ENCODE measurements around the gene STARD8.

Gene STARD8

DNA sequence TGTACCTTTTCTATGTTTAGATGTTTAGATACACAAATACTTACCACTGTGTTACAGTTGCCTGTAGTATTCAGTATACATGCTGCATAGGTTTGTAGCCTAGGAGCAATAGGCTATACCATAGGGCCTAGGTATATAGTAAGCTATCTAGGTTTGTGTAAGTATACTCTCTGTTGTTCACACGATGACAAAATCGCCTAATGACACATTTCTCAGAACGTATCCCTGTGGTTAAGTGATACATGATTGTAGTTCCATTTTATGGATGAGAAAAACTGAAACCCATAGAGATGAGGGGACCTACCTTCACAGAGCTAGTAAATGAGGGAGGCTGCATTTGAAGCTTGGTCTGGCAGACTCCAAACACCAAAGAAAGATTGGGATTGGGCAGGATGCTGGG is 102.0 kb downstream of the STARD8 start:
- no peak for DNase-seq (ENCODE audit: low read depth in 2 of 2)

DNA sequence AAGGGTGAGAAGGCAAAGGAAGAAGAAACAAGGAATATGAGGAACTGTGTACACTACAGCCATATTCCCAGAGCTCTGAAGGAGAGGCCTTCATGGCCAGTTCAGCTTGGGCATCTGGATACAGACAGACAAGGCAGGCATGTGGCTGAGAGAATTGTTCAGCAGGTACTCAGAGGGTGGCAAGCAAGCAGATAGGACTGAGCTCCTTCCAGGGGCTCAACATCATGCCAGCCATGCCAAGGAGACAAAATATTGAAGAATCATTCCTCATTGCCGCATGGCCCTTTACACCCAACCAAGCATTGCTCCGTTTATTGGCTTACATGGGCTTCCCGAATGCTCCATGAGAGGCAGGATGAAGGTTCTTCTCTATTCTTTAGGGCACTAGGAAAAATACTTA is 102.8 kb downstream of the STARD8 start:
- no peak for DNase-seq (ENCODE audit: low read depth in 2 of 2)

DNA sequence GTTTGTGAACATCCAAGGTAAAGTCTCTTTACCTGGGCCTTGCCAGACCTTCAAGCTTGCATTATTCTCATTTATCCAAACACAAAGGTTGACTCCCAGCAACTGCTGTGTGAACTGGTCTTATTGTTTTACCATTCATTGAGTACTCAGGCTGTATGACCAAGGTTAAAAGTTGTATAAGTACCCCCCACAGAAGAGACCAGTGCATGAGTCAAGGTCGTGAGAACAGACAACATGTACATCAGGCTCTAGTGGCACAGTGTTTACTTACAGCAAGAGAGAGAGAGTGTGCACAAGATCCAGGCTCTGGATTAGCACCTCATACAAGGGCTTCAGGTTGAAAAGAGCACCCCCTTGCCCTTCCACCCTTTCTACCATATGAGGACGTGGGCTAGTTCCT is 103.9 kb downstream of the STARD8 start:
- no peak for DNase-seq (ENCODE audit: low read depth in 2 of 2)

DNA sequence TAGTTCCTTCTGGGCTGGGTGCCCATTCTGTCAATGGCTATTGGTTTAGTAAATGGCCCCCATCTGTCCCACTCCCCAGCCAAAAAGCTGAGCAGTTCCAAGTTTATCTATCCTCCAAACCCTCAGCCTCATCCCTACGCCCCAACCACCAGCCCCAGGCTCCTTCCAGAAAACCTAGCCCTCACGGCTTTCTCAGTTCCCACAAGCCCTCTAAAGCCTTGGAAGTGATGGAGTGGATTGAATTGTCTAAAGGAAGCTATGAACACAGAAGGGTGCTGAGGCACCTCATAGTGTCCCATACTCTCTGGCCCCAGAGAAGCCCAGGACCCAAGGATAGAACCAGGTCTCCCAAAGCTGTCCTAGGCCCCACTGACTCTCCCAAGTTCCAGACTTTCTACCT is 105.8 kb downstream of the STARD8 start:
- no peak for DNase-seq (ENCODE audit: low read depth in 2 of 2)

DNA sequence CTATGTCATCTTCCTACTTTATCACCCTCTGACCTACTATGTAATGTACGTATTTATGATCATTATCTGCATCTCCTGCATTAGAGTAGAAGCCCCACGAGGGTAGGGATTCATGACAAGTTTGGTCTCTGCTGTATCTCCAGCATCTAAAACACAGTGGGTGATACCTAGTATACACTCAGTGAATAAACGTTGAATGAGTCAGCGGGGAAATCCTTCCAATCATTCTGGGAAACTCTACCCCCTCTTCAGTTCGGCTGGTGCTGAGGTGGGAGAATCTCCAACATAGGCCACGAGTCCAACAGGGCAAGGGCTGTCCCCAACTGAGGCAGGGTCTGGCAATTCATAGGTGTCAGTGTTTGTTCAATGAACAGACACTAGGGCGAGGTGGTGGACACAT is 106.9 kb downstream of the STARD8 start:
- DNase-seq (ENCODE audit: low read depth in 2 of 2): no peak

DNA sequence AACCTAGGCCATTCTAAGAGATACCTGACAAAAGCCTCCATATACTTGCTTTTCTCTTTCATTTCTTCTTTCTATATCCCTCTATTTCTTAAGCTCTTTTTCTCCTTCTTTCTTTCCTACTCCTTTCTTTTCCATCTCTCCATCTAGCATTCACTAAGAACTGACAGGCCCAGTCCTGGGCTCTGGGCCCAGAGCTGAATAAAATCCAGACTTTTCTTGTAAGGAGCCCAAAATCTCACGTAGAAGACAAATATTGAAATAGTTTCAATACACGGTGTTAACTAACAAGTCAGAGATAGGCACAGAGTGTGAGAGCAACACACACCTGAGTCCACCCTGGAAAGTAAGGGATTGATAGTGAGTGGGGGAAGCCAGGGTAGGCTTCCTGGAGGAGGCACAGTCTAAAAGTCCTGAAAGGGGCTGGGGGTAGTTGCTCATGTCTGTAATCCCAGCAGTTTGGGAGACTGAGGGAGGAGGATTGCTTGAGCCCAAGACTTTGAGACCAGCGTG is 108.2 kb downstream of the STARD8 start:
- no peak for DNase-seq (ENCODE audit: low read depth in 2 of 2)

DNA sequence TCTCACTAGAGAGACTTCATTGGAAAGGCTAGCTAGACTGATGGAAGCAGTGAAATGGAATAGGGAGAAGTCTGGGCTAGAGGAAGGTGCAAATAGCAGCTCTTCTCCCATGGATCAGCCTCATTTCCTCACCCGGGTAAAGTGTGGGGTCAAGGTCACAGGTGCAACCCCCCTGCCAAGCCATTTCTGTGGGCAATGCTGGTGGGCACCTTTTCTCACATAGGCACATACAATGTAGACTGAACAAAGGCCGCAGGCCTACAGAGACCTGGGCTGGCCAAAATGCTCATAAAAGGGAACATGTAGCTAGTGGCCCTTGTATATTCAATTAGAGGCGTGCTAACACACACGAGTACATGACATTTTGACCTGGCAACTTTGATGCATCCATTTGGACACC is 109.9 kb downstream of the STARD8 start:
- DNase-seq (ENCODE audit: low read depth in 2 of 2): no peak

DNA sequence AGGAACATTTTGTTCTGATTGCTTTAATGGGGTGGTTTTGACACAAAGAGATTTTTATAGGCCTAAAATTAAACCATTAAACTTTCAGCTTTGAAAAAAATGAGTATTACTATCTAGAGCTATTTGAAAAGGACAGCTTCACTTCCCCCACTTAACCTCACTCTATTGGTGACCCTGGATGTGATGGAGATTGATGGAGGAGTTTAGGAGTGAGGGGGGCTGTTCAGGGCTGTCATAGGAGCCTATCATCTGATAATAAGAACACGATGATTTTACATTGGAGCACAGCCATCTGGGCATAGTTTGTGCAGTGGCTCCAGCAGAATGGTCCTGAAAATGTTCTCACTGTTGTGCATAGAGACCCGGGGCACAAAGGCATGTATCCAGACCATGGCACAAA is 110.3 kb downstream of the STARD8 start:
- DNase-seq (ENCODE audit: low read depth in 2 of 2): no peak

DNA sequence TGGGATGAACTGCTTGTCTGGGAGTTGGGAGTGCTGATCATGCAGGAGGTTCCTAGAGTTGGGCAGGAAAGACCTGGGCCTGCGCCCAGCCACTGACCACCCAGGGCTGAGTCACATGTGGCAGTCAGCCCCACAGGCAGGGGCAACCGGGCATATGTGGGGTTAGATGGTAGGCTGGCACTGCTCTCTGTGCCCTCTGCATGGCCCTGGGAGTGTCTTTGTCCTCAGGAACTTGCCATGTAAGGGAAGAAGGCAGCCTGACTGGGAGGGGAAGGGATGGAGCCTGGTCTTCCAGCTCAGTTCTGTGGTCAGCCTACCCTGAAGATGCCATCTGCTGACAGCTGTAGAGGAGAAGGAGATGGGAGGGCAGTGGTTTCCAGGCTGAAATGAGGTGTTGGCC is 111.2 kb downstream of the STARD8 start:
- DNase-seq (ENCODE audit: low read depth in 2 of 2): no peak

DNA sequence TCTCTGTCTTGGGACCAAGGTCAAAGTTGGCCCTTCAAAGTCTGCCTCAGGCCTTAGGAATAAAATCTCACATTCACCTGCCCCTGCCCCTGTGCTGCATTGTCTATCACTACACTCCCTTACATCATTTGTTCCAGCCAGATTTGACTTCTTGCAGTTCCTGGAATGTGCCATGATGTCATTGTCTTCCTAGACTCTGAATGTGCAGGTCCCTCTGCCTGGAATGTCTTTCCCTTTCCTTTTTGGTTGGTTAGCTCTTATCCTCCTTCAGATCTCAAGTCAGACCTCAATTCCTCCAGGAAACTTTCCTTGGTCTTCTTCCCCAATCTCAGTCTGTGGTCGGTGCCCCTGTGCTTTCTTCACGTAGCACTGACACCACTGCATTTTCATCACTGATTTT is 113.6 kb downstream of the STARD8 start:
- no peak for DNase-seq (ENCODE audit: low read depth in 2 of 2)

DNA sequence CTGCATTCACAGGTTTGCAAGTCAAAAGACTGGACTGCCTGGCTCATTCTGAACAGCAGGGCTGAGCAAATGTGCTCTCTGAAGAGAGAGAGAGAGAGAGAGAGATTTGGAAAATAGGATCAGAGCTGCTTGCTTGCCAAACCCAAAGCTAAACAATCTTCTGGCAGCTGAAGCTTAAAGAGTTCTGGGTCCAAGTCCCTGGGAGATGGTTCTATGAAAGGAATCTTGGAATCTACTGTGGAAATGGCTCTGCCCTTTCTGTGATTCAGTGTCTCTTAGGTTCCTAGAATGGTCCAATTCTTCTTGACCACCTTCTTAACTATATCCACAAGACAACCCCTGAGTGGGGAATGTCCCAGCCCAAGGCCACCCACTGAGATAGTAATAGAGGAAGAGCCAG is 115.3 kb downstream of the STARD8 start:
- no peak for DNase-seq (ENCODE audit: low read depth in 2 of 2)

DNA sequence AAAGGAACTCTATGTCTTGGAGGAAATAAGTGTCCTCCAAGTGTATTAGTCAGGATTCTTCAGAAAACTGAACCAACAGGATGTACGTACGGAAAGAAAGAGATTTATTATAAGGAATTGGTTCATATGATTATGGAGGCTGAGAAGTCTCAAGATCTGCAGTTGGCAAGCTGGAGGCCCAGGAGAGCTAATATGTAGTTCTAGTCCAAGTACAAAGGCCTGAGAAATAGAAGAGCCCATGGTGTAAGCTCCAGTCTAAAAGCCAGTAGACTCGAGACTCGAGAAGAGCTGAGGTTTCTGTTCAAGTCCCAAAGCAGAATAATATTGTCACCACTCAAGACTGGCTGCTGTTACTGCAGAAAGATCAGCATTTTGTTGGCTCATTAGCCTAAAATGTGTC is 116.0 kb downstream of the STARD8 start:
- no peak for DNase-seq (ENCODE audit: low read depth in 2 of 2)

All from stimulated activated CD4-positive, alpha-beta T cell treated with anti-CD3 and anti-CD28 coated beads, Interleukin-15, amount 100 ng/mL, for 48 hours (primary cell).